HG02678 (cell line): Measurements from ENCODE around the gene SPNS3.

ENCODE experiments used
- ATAC-seq: cut with Tn5 transposase; IDR thresholded peaks from one replicate; pipeline ENCODE4 v1.9.1; 2021; ENCODE audit warnings: mild to moderate bottlenecking, moderate library complexity; ENCODE audit not compliant: unreplicated experiment

Gene SPNS3

GRCh38 chr17:4522661-4523060 lies 88.9 kb downstream of the SPNS3 start:
- no peak for ATAC-seq

- ATAC-seq, result no peak
These were observed 90.2 kb downstream of the SPNS3 start for GRCh38 chr17:4523946-4524345.

GRCh38 chr17:4525691-4526397 lies 92.1 kb downstream of the SPNS3 start:
- no peak for ATAC-seq

- ATAC-seq, result no peak
These were observed 93.4 kb downstream of the SPNS3 start for GRCh38 chr17:4527134-4527533.

DNA sequence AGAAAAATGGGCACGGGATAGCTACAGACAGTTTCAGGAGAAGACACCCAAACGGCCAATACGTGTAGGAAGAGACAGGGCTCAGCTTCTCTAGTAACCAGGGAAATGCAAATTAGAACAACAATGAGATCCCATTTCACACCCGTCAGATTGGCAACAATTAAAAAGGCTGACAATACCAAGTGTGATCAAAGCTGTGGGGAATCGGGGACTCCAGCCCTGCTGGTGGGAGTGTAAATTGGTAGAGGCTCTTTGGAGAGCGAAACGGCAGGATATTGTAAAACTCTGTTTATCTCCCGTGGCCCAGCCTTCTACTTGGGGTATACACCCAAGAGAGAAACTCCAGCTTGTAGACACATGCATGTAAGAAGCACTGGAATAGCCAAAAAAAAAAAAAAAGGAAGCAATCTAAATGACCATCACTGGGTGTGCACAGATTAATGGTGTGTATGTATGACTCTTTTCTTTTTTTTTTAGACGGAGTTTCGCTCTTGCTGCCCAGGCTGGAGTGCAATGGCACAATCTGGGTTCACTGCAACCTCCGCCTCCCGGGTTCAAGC lies 93.9 kb downstream of the SPNS3 start:
- no peak for ATAC-seq

- no peak for ATAC-seq
These were observed 95.9 kb downstream of the SPNS3 start for GRCh38 chr17:4529533-4530152.

DNA sequence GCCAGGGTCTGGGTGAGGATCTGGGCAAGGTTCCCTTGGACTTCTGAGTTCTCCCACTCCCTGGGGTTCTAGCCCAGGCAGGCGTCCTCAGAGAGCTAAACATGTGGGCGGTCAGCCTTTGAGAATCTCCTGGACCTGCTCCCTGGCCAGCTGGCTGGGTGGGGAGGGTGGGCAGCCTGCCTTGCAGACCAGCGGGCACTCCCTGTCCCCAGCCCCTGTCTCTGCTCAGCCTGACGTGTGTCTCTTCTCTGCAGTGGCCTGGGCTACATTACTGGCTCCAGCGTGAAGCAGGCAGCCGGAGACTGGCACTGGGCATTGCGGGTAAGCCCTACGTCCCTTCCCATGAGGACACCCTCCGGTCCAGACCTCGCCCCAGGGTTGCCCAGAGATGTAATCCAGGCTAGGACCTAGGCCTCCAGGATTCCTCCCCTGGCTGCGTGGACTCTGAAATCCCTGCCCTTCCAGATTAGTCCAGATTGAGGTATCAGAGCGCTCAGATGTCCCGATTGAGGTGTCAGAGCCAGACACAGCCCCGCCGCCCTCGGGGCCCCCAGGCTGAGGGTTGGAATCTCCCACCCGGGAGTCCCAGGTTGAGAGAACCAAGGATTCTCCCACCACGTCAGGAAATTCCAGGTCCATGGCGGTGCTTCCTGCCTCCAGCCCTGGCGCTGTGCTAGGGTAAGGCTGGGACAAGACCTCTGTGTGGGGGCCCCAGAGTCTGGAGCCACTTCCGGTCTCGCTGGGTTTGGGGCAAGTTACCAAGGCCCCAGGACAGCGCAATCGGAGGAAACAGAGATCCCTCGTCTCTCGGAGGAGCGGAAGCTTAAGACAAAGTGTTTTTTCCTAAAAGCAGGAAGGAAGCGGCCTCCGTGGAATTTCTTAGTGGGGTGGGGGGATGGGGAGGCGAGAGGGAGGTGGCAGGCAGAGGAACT lies 97.3 kb downstream of the SPNS3 start:
- ATAC-seq, result no peak

DNA sequence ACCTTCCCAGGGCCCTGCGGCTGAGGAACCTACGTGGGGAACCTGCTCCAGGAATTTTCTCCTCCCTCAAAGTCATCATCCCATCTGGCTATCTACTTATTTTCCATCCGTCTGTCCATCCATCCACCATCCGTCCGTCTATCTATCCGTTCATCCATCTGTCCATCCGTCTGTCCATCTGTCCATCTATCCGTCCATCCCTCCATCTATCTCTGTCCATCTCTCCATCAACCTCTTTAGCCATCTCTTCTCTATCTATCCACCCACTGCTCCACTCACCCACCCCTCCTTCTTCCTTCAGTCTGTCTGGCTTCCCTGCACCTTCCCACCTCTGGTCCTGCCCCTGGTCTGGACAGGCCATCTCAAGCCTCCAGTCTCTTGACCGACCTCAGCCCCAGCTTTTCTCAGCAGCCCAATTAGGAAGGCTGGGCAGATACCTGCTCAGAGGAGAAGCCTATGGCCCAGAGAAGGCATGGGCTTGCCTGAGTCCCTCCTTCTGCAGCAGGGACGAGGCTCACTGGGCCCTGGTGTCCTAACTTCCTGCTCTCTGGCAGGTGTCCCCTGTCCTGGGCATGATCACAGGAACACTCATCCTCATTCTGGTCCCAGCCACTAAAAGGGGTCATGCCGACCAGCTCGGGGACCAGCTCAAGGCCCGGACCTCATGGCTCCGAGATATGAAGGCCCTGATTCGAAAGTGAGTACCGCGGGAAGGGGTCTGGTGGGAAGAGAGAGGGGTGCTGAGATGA lies 98.4 kb downstream of the SPNS3 start:
- no peak for ATAC-seq

DNA sequence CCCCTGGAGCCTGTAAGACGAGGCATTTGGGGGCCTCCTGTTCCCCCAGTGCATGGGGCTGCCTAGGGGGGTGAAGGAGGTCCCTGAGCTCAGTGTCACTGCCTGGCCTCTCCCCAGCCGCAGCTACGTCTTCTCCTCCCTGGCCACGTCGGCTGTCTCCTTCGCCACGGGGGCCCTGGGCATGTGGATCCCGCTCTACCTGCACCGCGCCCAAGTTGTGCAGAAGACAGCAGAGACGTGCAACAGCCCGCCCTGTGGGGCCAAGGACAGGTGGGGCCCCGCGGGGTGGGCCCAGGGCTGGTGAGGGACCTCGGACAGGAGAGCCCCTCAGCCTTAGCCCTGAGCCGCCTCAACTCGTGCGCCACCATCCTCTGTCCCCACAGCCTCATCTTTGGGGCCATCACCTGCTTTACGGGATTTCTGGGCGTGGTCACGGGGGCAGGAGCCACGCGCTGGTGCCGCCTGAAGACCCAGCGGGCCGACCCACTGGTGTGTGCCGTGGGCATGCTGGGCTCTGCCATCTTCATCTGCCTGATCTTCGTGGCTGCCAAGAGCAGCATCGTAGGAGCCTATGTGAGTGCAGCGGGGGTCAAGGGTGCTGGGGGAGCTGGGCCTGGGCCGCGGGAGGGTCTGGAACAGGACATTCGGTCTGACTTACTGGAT lies 99.3 kb downstream of the SPNS3 start:
- ATAC-seq, result no peak

GRCh38 chr17:4533523-4534504 lies 100.1 kb downstream of the SPNS3 start:
- ATAC-seq, result no peak

GRCh38 chr17:4534515-4534914 lies 100.8 kb downstream of the SPNS3 start:
- no peak for ATAC-seq

GRCh38 chr17:4534928-4535666 lies 101.4 kb downstream of the SPNS3 start:
- no peak for ATAC-seq

GRCh38 chr17:4535667-4536258 lies 102.0 kb downstream of the SPNS3 start:
- ATAC-seq, result no peak

- no peak for ATAC-seq
These were observed 102.6 kb downstream of the SPNS3 start for GRCh38 chr17:4536259-4536741.

- no peak for ATAC-seq
These were observed 103.1 kb downstream of the SPNS3 start for GRCh38 chr17:4536742-4537411.
